ENCODE results near the gene SFSWAP. TPM values are rescaled to one million over a fixed set of nuclear protein-coding genes. Genes with fewer than 3 reads are reported as not detected.
A peak's percentile ranks its signal among the peaks of the same experiment; 100 is the strongest.

The SFSWAP gene
- total RNA-seq, 1 donor: 31.1 TPM

DNA sequence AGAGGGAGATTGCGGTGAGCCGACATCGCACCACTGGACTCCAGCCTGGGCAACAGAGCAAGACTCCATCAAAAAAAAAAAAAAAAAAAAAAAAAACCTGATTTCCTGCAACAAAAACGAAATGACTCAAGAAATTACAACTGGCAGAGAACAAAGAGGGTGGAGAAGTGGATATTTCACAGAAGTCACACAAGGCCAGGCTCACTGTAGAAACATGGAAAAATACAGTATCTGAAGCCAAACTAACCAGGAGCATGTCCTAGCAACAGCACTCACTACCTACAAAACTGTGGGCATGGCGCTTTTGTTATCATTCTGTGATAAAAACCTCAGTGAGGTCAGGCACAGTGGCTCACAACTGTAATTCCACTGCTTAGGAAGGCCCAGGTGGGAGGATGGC, 105.6 kb downstream of the SFSWAP start:
- H4K20me1 ChIP-seq (ENCODE audit: insufficient read depth, low read length): no peaks in the 10 kb centered on the region
- no peaks in the 10 kb centered on the region for H3K4me1 ChIP-seq (ENCODE audit: insufficient read depth, low read length)
- no peak for TF ChIP-seq CTCF (IDR thresholded peaks at IDR 0.05; ENCODE audit: extremely low read depth, low read depth, low read length)
- H3K79me2 ChIP-seq (ENCODE audit: insufficient read depth, low read length): no peaks in the 10 kb centered on the region
- H3K4me2 ChIP-seq (ENCODE audit: insufficient read depth, low read length): no peak overlapping the region
- H3K4me3 ChIP-seq (ENCODE audit: insufficient read depth, low read length): no peak overlapping the region
- no peak overlapping the region for H3K27ac ChIP-seq (ENCODE audit: low read depth, low read length)
- no peaks in the 10 kb centered on the region for H3K9me3 ChIP-seq (ENCODE audit: low read depth, low read length)
- no peaks in the 10 kb centered on the region for H3K36me3 ChIP-seq (ENCODE audit: insufficient read depth, low read length)
- peak; percentile 18 for DNase-seq (ENCODE audit: insufficient read length, low spot score, missing footprints)
- no peak overlapping the region for H2AFZ ChIP-seq (ENCODE audit: low read length)
- no peaks in the 10 kb centered on the region for H3K27me3 ChIP-seq (ENCODE audit: insufficient read depth, low read length)

DNA sequence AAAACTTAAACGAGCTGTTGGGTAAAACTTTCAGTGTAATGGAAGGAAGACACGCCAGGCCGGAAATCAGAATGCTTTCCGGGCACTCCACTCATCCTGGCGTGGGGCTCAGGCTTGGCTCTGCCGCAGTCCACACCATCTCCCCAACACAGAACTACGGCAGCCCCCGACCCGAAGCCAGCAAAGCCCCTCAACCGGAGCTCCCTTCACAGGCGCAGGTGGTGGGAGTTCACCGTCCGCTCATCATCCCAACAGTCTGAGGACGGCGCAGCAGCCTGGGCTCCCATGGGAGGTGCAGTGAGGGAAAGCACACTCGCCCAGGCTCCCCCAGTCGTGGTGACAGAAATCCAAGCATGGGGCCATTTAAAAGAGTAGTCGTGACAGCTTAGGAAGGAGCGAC, 106.4 kb downstream of the SFSWAP start:
- H2AFZ ChIP-seq (ENCODE audit: low read length): no peak overlapping the region
- no peak overlapping the region for H3K4me3 ChIP-seq (ENCODE audit: insufficient read depth, low read length)
- peak; percentile 1 for DNase-seq (ENCODE audit: insufficient read length, low spot score, missing footprints)
- no peak overlapping the region for H3K4me2 ChIP-seq (ENCODE audit: insufficient read depth, low read length)
- H3K79me2 ChIP-seq (ENCODE audit: insufficient read depth, low read length): no peaks in the 10 kb centered on the region
- no peak for TF ChIP-seq CTCF (IDR thresholded peaks at IDR 0.05; ENCODE audit: extremely low read depth, low read depth, low read length)
- H3K27ac ChIP-seq (ENCODE audit: low read depth, low read length): no peak overlapping the region
- no peaks in the 10 kb centered on the region for H3K27me3 ChIP-seq (ENCODE audit: insufficient read depth, low read length)
- H3K4me1 ChIP-seq (ENCODE audit: insufficient read depth, low read length): no peaks in the 10 kb centered on the region
- no peaks in the 10 kb centered on the region for H3K36me3 ChIP-seq (ENCODE audit: insufficient read depth, low read length)
- no peaks in the 10 kb centered on the region for H4K20me1 ChIP-seq (ENCODE audit: insufficient read depth, low read length)
- no peaks in the 10 kb centered on the region for H3K9me3 ChIP-seq (ENCODE audit: low read depth, low read length)

DNA sequence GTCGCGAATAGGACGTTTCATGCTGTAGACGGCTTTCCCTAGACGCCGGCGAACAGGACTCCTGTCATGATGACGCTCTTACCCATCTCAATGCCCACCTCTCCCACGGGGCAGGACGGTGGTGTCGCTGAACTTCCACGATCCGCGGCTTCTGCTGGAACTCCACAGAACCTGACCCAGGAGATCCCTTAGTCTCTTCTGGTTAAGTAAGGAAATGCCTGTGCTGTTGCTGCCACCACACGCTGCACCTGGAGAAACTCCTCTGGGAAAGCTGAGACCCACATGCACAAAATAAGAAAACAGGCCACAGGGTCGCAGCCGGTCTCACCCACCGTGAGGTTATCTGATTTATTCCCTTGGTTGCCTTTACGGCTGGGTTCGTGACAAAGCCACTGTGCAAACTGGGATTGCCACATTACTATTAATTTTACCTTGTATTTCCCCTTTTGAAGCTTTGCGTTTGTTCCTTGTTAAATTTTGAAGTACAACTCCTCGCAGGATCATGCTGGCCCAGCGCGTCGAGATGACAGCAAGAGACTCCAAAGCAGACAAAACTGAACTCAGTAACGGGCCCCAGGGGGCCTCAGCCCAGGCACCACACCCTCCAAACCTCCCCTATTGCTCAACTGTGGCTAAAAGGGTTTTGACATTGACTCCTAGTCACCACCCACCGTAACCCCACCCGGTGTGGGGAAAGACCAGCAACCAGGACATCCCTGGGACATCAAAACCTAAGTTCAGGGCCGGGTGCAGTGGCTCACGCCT, 108.1 kb downstream of the SFSWAP start:
- Histone ChIP-seq H2AFZ (ENCODE audit: low read length) (no peak overlapping the region), H3K36me3 (ENCODE audit: insufficient read depth, low read length) (no peaks in the 10 kb centered on the region), H3K27me3 (ENCODE audit: insufficient read depth, low read length) (no peaks in the 10 kb centered on the region), H3K4me2 (ENCODE audit: insufficient read depth, low read length) (no peak overlapping the region), H3K9me3 (ENCODE audit: low read depth, low read length) (no peaks in the 10 kb centered on the region), H3K4me1 (ENCODE audit: insufficient read depth, low read length) (no peaks in the 10 kb centered on the region), H3K79me2 (ENCODE audit: insufficient read depth, low read length) (no peaks in the 10 kb centered on the region), H4K20me1 (ENCODE audit: insufficient read depth, low read length) (no peaks in the 10 kb centered on the region), H3K4me3 (ENCODE audit: insufficient read depth, low read length) (no peak overlapping the region), H3K27ac (ENCODE audit: low read depth, low read length) (no peak overlapping the region)
- DNase-seq (ENCODE audit: insufficient read length, low spot score, missing footprints): peak; percentile 68
- TF ChIP-seq CTCF (IDR thresholded peaks at IDR 0.05; ENCODE audit: extremely low read depth, low read depth, low read length): no peak

DNA sequence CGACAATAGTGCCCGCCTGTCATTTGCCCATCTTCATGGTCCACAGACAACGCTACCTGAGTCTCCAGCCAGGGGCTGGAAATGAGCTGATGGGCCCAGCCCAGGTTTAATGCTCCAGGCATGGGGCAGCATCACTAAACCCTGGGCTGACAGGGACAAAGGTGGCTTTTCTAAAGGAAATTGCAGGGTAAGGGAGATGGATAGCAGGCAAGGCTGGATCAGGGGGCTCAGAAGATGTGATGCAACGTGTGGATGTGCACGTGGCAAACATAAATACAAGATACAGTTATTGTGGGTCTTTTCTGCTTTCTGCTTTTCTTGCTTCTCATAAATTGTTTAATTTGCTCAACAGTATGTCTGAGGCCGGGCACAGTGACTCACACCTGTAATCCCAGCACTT, 113.6 kb downstream of the SFSWAP start:
- Histone ChIP-seq H3K36me3 (ENCODE audit: insufficient read depth, low read length) (no peaks in the 10 kb centered on the region), H3K27me3 (ENCODE audit: insufficient read depth, low read length) (peaks cover under 1% of the 10 kb centered on the region), H4K20me1 (ENCODE audit: insufficient read depth, low read length) (no peaks in the 10 kb centered on the region), H2AFZ (ENCODE audit: low read length) (no peak overlapping the region), H3K4me1 (ENCODE audit: insufficient read depth, low read length) (peaks cover 3% of the 10 kb centered on the region), H3K4me3 (ENCODE audit: insufficient read depth, low read length) (no peak overlapping the region), H3K27ac (ENCODE audit: low read depth, low read length) (no peak overlapping the region), H3K9me3 (ENCODE audit: low read depth, low read length) (no peaks in the 10 kb centered on the region), H3K4me2 (ENCODE audit: insufficient read depth, low read length) (no peak overlapping the region), H3K79me2 (ENCODE audit: insufficient read depth, low read length) (no peaks in the 10 kb centered on the region)
- TF ChIP-seq CTCF (IDR thresholded peaks at IDR 0.05; ENCODE audit: extremely low read depth, low read depth, low read length): no peak
- DNase-seq (ENCODE audit: insufficient read length, low spot score, missing footprints): no peak

All from osteoblast (primary cell).